NB4 (cell line): Measurements from ENCODE around the gene ELL.
A peak's percentile ranks its signal among the peaks of the same experiment; 100 is the strongest.

Source experiments
- DNase-seq: peaks from one replicate; pipeline ENCODE4 v3.0.0; 2010; ENCODE audit warnings: low read depth
- H3K4me3 ChIP-seq: one replicate; pipeline ENCODE4 v1.5.1; 2011; ENCODE audit warnings: mild to moderate bottlenecking, low read depth, low read length, moderate library complexity
- MYC ChIP-seq: IDR thresholded peaks from 2 replicates; pipeline ENCODE4 v1.6.1; 2011; ENCODE audit warnings: low read depth, low read length
- POLR2A ChIP-seq: IDR thresholded peaks from 2 replicates; pipeline ENCODE4 v1.6.1; 2011; ENCODE audit warnings: mild to moderate bottlenecking; ENCODE audit not compliant: insufficient read length; ENCODE audit errors: extremely low read depth
- TF ChIP-seq, protein P1 (sequence below): IDR thresholded peaks from one replicate; pipeline ENCODE4 v1.5.1; 2012; ENCODE audit warnings: low read depth, low read length
- TF ChIP-seq, protein P2 (sequence below): IDR thresholded peaks from 2 replicates; pipeline ENCODE4 v1.6.1; 2011; ENCODE audit warnings: low read depth, low read length

The ELL gene

DNA sequence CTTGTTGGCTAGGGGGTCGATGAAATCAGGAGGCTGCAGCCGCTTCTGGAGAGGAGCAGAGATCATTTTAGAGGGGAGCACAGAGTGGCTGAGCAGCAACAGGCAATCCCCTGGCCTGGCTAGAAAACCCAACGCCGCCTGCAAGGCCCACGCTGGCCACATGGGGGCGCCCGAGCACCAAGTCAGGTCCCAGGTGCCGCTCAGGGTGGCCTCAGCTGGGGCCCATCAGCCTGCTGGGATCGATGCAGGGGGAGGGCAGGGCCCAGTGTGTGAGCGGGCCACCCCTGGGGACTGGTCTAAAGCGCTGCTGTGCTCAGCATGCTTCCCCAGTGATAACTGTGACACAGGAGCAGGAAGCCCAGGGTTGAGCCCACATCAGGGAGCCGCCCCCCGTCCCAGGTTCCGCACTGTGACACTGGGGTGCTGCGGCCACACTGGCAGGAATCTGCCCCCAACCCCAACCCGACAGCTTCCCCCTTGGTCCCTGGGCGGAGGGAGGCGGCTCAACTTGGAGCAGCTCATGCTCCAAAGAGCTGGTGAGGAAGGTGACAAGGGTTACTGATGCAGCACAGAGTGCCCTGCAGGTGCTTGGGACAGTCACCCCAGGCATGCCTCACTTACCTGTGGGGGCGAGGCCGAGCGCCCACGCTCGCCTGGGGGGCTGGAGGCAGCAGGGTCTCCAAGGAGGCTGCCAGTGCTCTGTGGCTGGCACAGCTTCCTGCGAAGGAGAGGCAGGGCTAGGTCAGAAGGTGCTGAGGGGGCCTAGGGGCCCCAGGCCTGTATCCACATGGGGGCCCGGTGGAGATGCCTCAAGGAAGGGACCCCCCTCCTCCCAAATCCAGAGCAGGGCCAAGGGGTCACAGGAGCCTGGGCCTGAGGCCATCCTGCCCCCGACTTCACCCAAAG lies 70.7 kb downstream of the ELL start:
- DNase-seq, result peak; percentile 88
- no peak overlapping the region for H3K4me3 ChIP-seq
- TF ChIP-seq, protein P1, sequence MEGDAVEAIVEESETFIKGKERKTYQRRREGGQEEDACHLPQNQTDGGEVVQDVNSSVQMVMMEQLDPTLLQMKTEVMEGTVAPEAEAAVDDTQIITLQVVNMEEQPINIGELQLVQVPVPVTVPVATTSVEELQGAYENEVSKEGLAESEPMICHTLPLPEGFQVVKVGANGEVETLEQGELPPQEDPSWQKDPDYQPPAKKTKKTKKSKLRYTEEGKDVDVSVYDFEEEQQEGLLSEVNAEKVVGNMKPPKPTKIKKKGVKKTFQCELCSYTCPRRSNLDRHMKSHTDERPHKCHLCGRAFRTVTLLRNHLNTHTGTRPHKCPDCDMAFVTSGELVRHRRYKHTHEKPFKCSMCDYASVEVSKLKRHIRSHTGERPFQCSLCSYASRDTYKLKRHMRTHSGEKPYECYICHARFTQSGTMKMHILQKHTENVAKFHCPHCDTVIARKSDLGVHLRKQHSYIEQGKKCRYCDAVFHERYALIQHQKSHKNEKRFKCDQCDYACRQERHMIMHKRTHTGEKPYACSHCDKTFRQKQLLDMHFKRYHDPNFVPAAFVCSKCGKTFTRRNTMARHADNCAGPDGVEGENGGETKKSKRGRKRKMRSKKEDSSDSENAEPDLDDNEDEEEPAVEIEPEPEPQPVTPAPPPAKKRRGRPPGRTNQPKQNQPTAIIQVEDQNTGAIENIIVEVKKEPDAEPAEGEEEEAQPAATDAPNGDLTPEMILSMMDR, result peak; percentile 94
- TF ChIP-seq, protein P2, sequence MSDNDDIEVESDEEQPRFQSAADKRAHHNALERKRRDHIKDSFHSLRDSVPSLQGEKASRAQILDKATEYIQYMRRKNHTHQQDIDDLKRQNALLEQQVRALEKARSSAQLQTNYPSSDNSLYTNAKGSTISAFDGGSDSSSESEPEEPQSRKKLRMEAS, result peak; percentile 70
- TF ChIP-seq MYC, result peak; percentile 49; the same call in 1 of the 2 replicates
- TF ChIP-seq POLR2A, result no peak

DNA sequence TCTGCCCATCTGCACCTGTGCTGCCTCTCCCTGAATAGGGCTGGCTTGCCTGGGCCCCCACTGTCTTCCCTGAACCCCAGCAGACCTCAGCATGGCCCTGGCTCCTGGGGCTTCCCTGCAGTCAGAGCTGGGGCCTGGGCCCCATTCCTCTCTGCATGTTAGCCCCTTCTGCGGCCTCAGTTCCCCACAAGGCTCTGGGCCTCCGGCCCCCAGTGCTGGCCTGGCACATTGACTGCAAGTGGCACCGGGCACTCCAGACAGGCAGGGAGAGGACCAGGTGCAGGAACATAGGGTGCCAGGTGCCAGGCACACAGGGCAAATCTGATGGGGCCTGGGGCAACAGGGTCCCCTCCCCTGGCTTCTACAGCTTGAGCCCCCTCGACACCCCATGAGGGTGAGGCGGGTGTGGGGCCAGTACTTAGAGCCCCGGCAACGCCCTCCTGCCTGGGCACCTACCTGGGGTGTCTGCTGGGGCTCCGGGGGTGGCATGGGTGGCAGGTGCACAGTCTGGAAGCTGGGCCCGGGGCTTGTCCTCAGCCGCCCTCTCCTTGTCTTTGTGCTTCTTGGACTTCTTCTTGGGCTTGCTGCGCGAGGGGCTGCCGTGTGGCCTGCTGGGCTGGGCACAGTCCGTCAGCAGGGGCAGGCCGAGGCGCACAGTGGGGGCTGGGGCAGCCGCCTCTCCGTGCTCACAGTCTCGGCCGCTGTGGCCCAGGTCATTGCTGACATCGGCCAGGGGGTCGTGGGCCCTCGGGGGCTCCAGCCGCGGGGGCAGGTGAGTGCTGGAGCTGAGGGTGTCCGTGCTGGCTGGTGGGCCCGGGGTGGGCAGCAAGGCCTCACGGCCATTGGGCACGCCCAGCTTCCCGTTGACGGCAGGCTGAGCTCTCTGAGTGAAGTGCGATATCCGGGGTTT lies 71.6 kb downstream of the ELL start:
- DNase-seq, result no peak
- no peak overlapping the region for H3K4me3 ChIP-seq

DNA sequence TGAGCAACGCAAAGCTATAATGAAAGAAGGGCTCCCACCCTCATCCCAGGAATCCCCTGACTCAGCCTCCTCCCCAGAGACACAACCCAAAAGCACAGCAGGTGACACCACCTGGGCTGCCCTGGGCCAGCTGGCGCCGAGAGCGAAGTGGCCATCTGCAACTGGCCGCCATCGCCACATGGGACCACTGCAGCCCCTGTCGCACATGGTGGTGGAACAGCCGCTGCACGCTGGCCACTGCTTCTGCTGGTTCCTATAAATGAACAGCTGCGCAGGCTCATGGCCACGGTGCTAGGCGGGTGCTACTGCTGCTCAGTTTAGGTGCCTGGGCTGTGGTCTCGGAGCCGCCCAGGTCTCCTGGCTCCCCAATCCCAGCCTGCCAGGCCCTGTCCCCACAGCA lies 72.3 kb downstream of the ELL start:
- no peak overlapping the region for H3K4me3 ChIP-seq
- no peak for DNase-seq
- TF ChIP-seq POLR2A (no peak), MYC (no peak)
- TF ChIP-seq, protein P1, result no peak
- TF ChIP-seq, protein P2, result no peak

More for the DNA sequence above, 71.6 kb downstream of the ELL start:
- TF ChIP-seq, protein P2, result no peak
- TF ChIP-seq, protein P1, result no peak
- TF ChIP-seq POLR2A, result no peak

DNA sequence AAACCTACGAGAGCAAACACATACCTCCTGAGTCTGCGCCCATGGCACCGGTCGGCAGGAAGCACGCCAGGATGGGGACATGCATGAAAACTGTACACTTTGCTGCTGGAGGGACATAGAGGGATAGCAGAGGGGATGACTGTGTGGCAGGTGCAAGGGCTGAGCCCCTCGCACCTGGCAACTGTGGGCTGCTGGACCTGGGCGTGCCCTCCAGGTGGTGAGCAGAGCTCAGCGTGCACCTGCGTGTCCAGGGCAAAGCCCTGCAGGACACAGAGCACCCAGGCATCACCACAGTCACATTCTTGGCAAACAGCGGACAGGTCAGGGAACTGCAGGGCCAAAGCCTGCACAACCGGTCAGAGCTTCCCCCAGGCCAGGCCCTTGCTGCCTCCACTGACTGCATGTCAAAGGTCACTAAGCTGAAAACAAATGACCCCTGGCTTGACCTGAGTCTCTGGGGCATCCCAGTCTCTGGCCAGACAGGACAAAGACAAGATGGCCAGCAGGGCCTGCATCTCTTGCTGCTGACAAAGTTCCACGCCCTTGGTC lies 75.0 kb downstream of the ELL start:
- TF ChIP-seq MYC, result no peak
- TF ChIP-seq, protein P1, result no peak
- no peak for TF ChIP-seq POLR2A
- TF ChIP-seq, protein P2, result no peak
- H3K4me3 ChIP-seq, result no peak overlapping the region
- DNase-seq, result no peak

DNA sequence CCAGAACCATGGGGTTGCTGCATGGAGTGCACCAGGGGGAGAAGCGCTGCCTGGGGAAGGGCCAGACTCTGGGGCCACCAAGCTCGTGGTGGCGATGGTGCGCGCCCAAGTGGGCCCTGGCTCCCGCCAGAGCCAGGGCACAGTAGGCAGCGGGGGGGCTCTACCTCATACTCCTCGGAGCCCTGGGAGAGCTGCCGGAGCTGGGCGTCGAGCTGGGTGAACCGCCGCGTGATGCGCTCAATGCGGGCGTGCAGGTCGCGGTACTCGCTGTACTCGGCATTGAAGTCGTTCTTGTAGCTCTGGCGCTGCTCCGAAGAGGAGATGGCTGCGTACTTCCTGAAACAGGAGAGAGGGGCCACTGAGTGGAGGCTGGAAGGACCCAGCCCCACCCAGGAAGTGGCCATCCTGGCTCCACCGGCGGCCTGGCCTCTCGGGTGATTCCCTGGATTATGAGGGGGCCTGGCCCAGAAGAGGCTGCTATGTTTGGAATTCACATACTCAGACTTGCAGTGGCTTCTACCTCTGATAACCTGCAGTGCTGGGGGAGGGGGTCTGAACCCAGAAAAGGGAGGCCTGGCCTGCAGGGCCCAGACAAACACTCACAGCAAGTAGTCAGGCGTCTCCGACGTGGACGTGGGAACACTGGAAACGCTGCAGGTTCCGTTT lies 75.6 kb downstream of the ELL start:
- no peak overlapping the region for H3K4me3 ChIP-seq
- no peak for DNase-seq
- TF ChIP-seq, protein P2, result no peak
- no peak for TF ChIP-seq POLR2A
- TF ChIP-seq, protein P1, result no peak
- no peak for TF ChIP-seq MYC
